Smooth muscle cell (in vitro differentiated cells): ENCODE results near the gene DCD. TPM values are rescaled to one million over a fixed set of nuclear protein-coding genes. Genes with fewer than 3 reads are reported as not detected.

ENCODE experiments used
- DNase-seq: peaks from one replicate; lab custom pipeline; 2025; ENCODE audit not compliant: unreplicated experiment; lab: John Stamatoyannopoulos, UW
- H2AFZ ChIP-seq: fragments of 200-600 bp; sonication (generic); 2 replicates; pipeline ENCODE4 v1.6.0; 2016; ENCODE audit warnings: antibody characterized with exemption, low read depth, mild to moderate bottlenecking
- H3F3A ChIP-seq: fragments of 200-600 bp; sonication (generic); 2 replicates; pipeline ENCODE4 v1.6.0; 2017; ENCODE audit warnings: antibody characterized with exemption, low read depth
- H3K27ac ChIP-seq: fragments of 200-600 bp; sonication (generic); 2 replicates; pipeline ENCODE4 v1.5.1; 2016; ENCODE audit warnings: low read depth, mild to moderate bottlenecking
- H3K27me3 ChIP-seq: fragments of 200-600 bp; sonication (generic); 2 replicates; pipeline ENCODE4 v1.6.1; 2016; ENCODE audit warnings: low read depth, mild to moderate bottlenecking
- H3K36me3 ChIP-seq: fragments of 200-600 bp; sonication (generic); 2 replicates; pipeline ENCODE4 v1.5.1; 2016; ENCODE audit warnings: low read depth
- H3K4me1 ChIP-seq: fragments of 200-600 bp; sonication (generic); 2 replicates; pipeline ENCODE4 v1.5.1; 2016; ENCODE audit warnings: low read depth
- H3K4me2 ChIP-seq: fragments of 200-600 bp; sonication (generic); 2 replicates; pipeline ENCODE4 v1.6.0; 2016; ENCODE audit warnings: mild to moderate bottlenecking
- H3K4me3 ChIP-seq: fragments of 200-600 bp; sonication (generic); 2 replicates; pipeline ENCODE4 v1.5.1; 2016; ENCODE audit warnings: mild to moderate bottlenecking
- H3K79me2 ChIP-seq: fragments of 200-600 bp; sonication (generic); 2 replicates; pipeline ENCODE4 v1.6.0; 2016; ENCODE audit warnings: low read depth, mild to moderate bottlenecking
- H3K9ac ChIP-seq: fragments of 200-600 bp; sonication (generic); 2 replicates; pipeline ENCODE4 v1.6.0; 2016; ENCODE audit warnings: low read depth
- H3K9me3 ChIP-seq: fragments of 200-600 bp; sonication (generic); replicated peaks from 2 replicates; pipeline ENCODE4 v1.5.1; 2016; ENCODE audit warnings: low read depth
- H4K20me1 ChIP-seq: fragments of 200-600 bp; sonication (generic); 2 replicates; pipeline ENCODE4 v1.6.0; 2016; ENCODE audit warnings: low read depth
- CTCF ChIP-seq: fragments of 200-600 bp; sonication (generic); IDR thresholded peaks from 2 replicates; pipeline ENCODE4 v1.5.1; 2017; ENCODE audit warnings: borderline replicate concordance, mild to moderate bottlenecking, antibody characterized with exemption; ENCODE audit not compliant: insufficient read depth, poor library complexity, severe bottlenecking
- WGBS: methylation state at CpG from one replicate; pipeline ENCODE4 v1.1.7; 2016; ENCODE audit warnings: low lambda C conversion rate; 5-methylcytosine and 5-hydroxymethylcytosine counted together
- polyA plus RNA-seq: library from polyadenylated mRNA; unstranded; fragments of >200 nt; fragmentation: Nextera tagmentation; extraction: Ambion mirVana; gene quantifications from 2 replicates; pipeline ENCODE4 v1.2.1, GENCODE V29; 2016
- total RNA-seq: library from RNA; depleted of rRNA; stranded (reverse); fragments of >200 nt; gene quantifications from 2 replicates; pipeline ENCODE4 v1.2.3, GENCODE V29; 2014

DCD gene
- total and polyA plus RNA-seq, 2 experiments from 2014 or later: not detected

- Histone ChIP-seq H3K4me2 (no peak overlapping the region), H3K9me3 (no peaks in the 10 kb centered on the region), H3K9ac (no peak overlapping the region), H3K27ac (no peak overlapping the region), H2AFZ (no peak overlapping the region), H4K20me1 (no peaks in the 10 kb centered on the region), H3K36me3 (no peaks in the 10 kb centered on the region), H3F3A (no peaks in the 10 kb centered on the region), H3K4me3 (no peak overlapping the region), H3K27me3 (peaks cover 19% of the 10 kb centered on the region), H3K4me1 (no peaks in the 10 kb centered on the region), H3K79me2 (no peaks in the 10 kb centered on the region)
- TF ChIP-seq CTCF: peak; percentile 90
- WGBS: 34% methylated on average over 3 of the region's 3 CpGs
- peak; percentile 15 for DNase-seq
These were observed 51.6 kb downstream of the DCD start for GRCh38 chr12:54596526-54596946.

GRCh38 chr12:54595471-54595870 is 52.7 kb downstream of the DCD start:
- H3K79me2 ChIP-seq: no peaks in the 10 kb centered on the region
- no peaks in the 10 kb centered on the region for H3K36me3 ChIP-seq
- no peaks in the 10 kb centered on the region for H3K4me1 ChIP-seq
- no peak for DNase-seq
- no peak overlapping the region for H3K4me2 ChIP-seq
- no peak overlapping the region for H3K27ac ChIP-seq
- H3K27me3 ChIP-seq: peaks cover 18% of the 10 kb centered on the region
- no peaks in the 10 kb centered on the region for H3K9me3 ChIP-seq
- no peak overlapping the region for H3K9ac ChIP-seq
- no peaks in the 10 kb centered on the region for H3F3A ChIP-seq
- H4K20me1 ChIP-seq: no peaks in the 10 kb centered on the region
- no peak overlapping the region for H3K4me3 ChIP-seq
- TF ChIP-seq CTCF: no peak
- WGBS: 94% methylated on average over 3 of the region's 3 CpGs
- H2AFZ ChIP-seq: no peak overlapping the region

Other genes starting within 250 kb of the DCD start
- 151 and 163 TPM in 2 replicates for gene ITGA5, start 229.1 kb downstream of the DCD start, total RNA-seq
- 192 and 202 TPM in 2 replicates for gene ITGA5, start 229.1 kb downstream of the DCD start, polyA plus RNA-seq
- gene GTSF1, start 174.8 kb downstream of the DCD start, total RNA-seq: not detected in 2 replicates
- not detected in 2 replicates for gene GTSF1, start 174.8 kb downstream of the DCD start, polyA plus RNA-seq
- 0.04 TPM in 1 of 2 replicates, not detected in the other for gene NCKAP1L, start 150.6 kb downstream of the DCD start, total RNA-seq
- gene NCKAP1L, start 150.6 kb downstream of the DCD start, polyA plus RNA-seq: not detected in 2 replicates
- 0.04 TPM in 1 of 2 replicates, not detected in the other for gene PDE1B, start 98.8 kb downstream of the DCD start, total RNA-seq
- gene PDE1B, start 98.8 kb downstream of the DCD start, polyA plus RNA-seq: not detected in 2 replicates
- not detected in 2 replicates for gene PPP1R1A, start 59.7 kb downstream of the DCD start, total RNA-seq
- 0.31 TPM in 1 of 2 replicates, not detected in the other for gene PPP1R1A, start 59.7 kb downstream of the DCD start, polyA plus RNA-seq
- gene LACRT, start 13.5 kb downstream of the DCD start, total RNA-seq: not detected in 2 replicates
- gene LACRT, start 13.5 kb downstream of the DCD start, polyA plus RNA-seq: not detected in 2 replicates
- gene MUCL1, start 206.2 kb upstream of the DCD start, total RNA-seq: 10.8 and 11.8 TPM in 2 replicates
- gene MUCL1, start 206.2 kb upstream of the DCD start, polyA plus RNA-seq: 2.3 and 3.7 TPM in 2 replicates